ENCODE measurements around the gene C7orf57.
A peak's percentile ranks its signal among the peaks of the same experiment; 100 is the strongest.

Gene C7orf57

DNA sequence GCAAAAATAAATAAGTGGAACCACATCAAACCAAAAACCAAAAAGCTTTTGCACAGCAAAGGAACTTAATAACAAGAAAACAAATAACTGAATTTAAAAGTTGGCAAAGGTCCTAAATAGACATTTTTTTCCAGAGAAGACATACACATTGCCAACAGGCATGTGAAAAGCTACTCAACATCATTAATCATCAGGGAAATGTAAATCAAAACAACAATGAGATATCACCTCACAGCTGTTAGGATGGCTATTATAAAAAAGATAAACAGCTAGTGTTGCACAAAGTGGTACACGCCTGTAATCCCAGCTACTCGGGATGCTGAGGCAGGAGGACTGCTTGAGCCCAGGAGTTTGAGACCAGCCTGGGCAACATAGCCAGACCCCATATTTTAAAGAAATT, 4.2 kb upstream of the C7orf57 start:
- Histone ChIP-seq H3K9ac (ENCODE audit: low read depth in 1 of 2, low read length in 2 of 2) (no peak overlapping the region), H3K4me3 (ENCODE audit: low read depth in 1 of 2, low read length in 2 of 2) (no peak overlapping the region), H3K27me3 (ENCODE audit: control insufficient read depth in 1 of 2, insufficient read depth in 2 of 2, low read length in 2 of 2) (peaks cover 5 to 7% of the 10 kb centered on the region in 2 donors), H3K36me3 (ENCODE audit: control insufficient read depth in 1 of 2, insufficient read depth in 2 of 2, low read length in 2 of 2) (no peaks in the 10 kb centered on the region), H3K27ac (ENCODE audit: low read depth, low read length) (no peak overlapping the region), H3K9me3 (ENCODE audit: control insufficient read depth in 1 of 2, low read length in 2 of 2) (no peaks in the 10 kb centered on the region), H3K4me1 (ENCODE audit: control insufficient read depth in 1 of 2, insufficient read depth in 2 of 2, low read length in 2 of 2) (peaks cover 6 to 7% of the 10 kb centered on the region in 2 donors)

DNA sequence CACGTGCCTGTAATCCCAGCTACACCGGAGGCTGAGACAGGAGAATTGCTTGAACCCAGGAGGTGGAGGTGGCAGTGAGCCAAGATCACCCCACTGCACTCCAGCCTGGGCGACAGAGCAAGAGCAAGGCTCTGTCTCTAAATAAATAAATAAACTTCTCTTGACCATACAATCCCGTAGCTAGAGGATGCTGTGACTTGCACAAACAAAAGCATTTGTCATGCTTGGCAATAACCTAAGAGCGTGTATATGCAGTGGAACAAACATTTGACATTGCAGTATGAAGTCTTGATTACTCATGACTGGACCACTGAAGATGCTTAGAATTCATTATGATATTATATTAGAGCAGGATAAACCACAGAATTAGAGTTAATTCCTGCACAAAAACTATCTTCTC, 1.4 kb upstream of the C7orf57 start:
- no peak overlapping the region for H3K9ac ChIP-seq (ENCODE audit: low read depth in 1 of 2, low read length in 2 of 2)
- no peaks in the 10 kb centered on the region for H3K9me3 ChIP-seq (ENCODE audit: control insufficient read depth in 1 of 2, low read length in 2 of 2)
- H3K4me1 ChIP-seq (ENCODE audit: control insufficient read depth in 1 of 2, insufficient read depth in 2 of 2, low read length in 2 of 2), result peaks cover 8 to 10% of the 10 kb centered on the region in 2 donors
- no peaks in the 10 kb centered on the region for H3K36me3 ChIP-seq (ENCODE audit: control insufficient read depth in 1 of 2, insufficient read depth in 2 of 2, low read length in 2 of 2)
- H3K27ac ChIP-seq (ENCODE audit: low read depth, low read length), result no peak overlapping the region
- H3K4me3 ChIP-seq (ENCODE audit: low read depth in 1 of 2, low read length in 2 of 2), result no peak overlapping the region
- H3K27me3 ChIP-seq (ENCODE audit: control insufficient read depth in 1 of 2, insufficient read depth in 2 of 2, low read length in 2 of 2), result peaks cover 16% of the 10 kb centered on the region in 2 donors

DNA sequence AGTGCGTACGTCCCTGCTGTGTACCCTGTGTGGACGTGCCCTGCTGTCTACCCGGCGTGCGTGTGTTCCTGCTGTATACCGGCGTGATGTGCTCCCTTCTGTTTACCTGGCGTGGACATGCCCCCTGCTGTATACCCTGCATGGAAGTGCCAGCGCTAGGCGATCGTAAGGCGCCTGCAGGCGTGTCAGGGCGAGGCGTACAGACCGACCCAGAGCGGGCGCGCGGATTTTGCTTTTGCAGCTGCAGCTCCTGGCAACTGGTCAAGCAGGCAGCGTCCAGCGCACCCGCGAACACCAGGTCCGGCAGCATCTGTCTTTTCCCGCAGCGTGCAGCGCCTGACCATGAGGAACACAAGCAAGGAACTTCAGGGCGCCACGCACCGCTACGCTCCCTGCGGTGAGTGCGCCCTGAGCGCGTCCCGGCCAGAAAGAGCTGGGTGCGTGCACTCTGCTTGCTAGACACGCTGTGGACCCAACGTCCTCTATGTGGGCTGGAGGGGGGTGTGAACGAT, 680 bp downstream of the C7orf57 start:
- Histone ChIP-seq H3K4me3 (ENCODE audit: low read depth in 1 of 2, low read length in 2 of 2) (peak overlapping the region; percentile 81 to 84), H3K4me1 (ENCODE audit: control insufficient read depth in 1 of 2, insufficient read depth in 2 of 2, low read length in 2 of 2) (peaks cover 8 to 10% of the 10 kb centered on the region in 2 donors), H3K36me3 (ENCODE audit: control insufficient read depth in 1 of 2, insufficient read depth in 2 of 2, low read length in 2 of 2) (no peaks in the 10 kb centered on the region), H3K27ac (ENCODE audit: low read depth, low read length) (no peak overlapping the region), H3K9ac (ENCODE audit: low read depth in 1 of 2, low read length in 2 of 2) (peak overlapping the region in 1 of 2 donors; percentile 51), H3K27me3 (ENCODE audit: control insufficient read depth in 1 of 2, insufficient read depth in 2 of 2, low read length in 2 of 2) (peaks cover 16% of the 10 kb centered on the region in 2 donors), H3K9me3 (ENCODE audit: control insufficient read depth in 1 of 2, low read length in 2 of 2) (no peaks in the 10 kb centered on the region)

DNA sequence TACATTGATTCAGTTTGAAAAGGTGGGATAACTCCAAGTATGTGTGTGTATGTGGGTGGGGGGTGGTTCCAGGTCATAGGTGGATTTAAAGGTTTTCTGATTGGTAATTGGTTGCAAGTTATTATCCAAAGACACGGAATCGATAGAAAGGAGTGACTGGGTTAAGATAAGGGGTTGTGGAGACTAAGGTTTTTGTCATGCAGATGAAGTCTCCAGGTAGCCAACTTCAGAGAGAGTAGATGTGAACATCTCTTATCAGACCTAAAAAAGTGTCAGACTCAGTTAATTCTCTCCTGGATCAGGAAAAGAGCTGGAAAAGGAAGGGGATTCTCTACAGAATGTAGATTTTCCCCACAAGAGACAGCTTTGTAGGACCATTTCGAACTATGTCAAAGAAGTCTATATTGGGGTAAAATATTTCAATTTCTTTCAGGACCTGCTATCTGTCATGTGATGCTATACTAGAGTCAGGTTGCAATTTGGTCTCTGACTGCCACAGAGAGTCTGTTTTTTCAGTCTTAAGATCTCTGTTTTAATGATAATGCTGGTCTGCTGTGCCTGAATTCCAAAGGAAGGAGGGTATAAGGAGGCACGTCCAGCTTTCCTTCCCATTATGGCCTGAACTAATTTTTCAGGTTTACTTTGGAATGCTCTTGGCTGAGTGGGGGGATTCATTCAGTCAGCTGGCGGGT, 3.6 kb downstream of the C7orf57 start:
- Histone ChIP-seq H3K4me3 (ENCODE audit: low read depth in 1 of 2, low read length in 2 of 2) (no peak overlapping the region), H3K36me3 (ENCODE audit: control insufficient read depth in 1 of 2, insufficient read depth in 2 of 2, low read length in 2 of 2) (no peaks in the 10 kb centered on the region), H3K4me1 (ENCODE audit: control insufficient read depth in 1 of 2, insufficient read depth in 2 of 2, low read length in 2 of 2) (peaks cover 10 to 14% of the 10 kb centered on the region in 2 donors), H3K9me3 (ENCODE audit: control insufficient read depth in 1 of 2, low read length in 2 of 2) (no peaks in the 10 kb centered on the region), H3K27me3 (ENCODE audit: control insufficient read depth in 1 of 2, insufficient read depth in 2 of 2, low read length in 2 of 2) (peaks cover 16% of the 10 kb centered on the region in 2 donors), H3K27ac (ENCODE audit: low read depth, low read length) (no peak overlapping the region), H3K9ac (ENCODE audit: low read depth in 1 of 2, low read length in 2 of 2) (no peak overlapping the region)

DNA sequence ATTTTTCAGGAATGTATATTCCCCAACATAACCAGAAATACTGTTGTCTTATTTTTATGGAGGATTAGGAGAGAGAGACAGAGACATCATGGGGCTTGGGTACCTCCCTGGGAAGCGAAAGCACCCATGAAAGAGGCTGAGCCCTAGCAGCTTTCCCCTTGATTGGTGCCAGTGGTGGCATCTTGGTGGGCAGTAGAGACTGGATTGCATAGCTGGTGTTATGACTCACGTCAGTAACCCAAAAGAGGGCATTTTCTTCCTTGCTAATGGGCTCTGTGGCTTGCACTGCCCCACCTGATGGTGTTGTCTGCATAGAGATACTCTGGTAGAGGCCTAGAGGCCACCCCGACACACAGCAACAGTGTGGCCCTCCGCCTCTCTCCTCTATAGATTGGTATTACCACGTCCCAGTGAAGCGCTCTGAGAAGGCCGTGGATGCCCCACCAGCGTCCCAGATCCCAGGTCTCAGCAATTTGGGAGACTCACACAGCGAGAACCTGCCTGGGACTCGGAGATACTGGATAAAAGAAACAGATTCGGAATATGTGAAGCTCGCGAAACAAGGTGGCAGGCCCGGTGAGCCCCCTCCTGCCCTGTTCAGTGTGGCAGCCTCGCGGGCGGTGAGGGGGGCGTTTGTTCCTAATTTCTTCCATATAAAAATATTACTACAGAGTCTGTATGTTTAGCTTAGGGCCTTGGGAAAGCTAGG, 5.8 kb downstream of the C7orf57 start:
- H3K9ac ChIP-seq (ENCODE audit: low read depth in 1 of 2, low read length in 2 of 2), result no peak overlapping the region
- H3K9me3 ChIP-seq (ENCODE audit: control insufficient read depth in 1 of 2, low read length in 2 of 2), result no peaks in the 10 kb centered on the region

DNA sequence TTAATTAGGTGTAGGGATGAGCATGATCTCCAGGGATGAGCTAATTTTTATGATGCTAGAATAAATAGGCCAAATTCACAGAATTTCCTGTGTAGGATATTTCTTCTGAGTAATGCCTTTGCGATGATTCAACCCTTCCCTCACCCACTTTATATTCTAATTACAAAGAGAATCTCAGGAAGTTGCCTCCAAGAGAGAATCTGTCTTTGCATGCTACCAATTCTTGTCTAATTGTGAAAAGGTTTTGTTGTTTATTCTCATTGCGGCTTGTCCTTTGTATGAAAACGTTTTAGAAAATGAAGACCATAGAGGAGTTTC, 6.3 kb downstream of the C7orf57 start:
- H3K4me1 ChIP-seq (ENCODE audit: control insufficient read depth in 1 of 2, insufficient read depth in 2 of 2, low read length in 2 of 2), result peaks cover 0 to 6% of the 10 kb centered on the region in 2 donors
- H3K27me3 ChIP-seq (ENCODE audit: control insufficient read depth in 1 of 2, insufficient read depth in 2 of 2, low read length in 2 of 2), result peaks cover 5 to 7% of the 10 kb centered on the region in 2 donors

More for the DNA sequence above, 5.8 kb downstream of the C7orf57 start:
- Histone ChIP-seq H3K4me3 (ENCODE audit: low read depth in 1 of 2, low read length in 2 of 2) (no peak overlapping the region), H3K27me3 (ENCODE audit: control insufficient read depth in 1 of 2, insufficient read depth in 2 of 2, low read length in 2 of 2) (peaks cover 9 to 11% of the 10 kb centered on the region in 2 donors), H3K4me1 (ENCODE audit: control insufficient read depth in 1 of 2, insufficient read depth in 2 of 2, low read length in 2 of 2) (peaks cover 3 to 8% of the 10 kb centered on the region in 2 donors), H3K36me3 (ENCODE audit: control insufficient read depth in 1 of 2, insufficient read depth in 2 of 2, low read length in 2 of 2) (no peaks in the 10 kb centered on the region), H3K27ac (ENCODE audit: low read depth, low read length) (no peak overlapping the region)

DNA sequence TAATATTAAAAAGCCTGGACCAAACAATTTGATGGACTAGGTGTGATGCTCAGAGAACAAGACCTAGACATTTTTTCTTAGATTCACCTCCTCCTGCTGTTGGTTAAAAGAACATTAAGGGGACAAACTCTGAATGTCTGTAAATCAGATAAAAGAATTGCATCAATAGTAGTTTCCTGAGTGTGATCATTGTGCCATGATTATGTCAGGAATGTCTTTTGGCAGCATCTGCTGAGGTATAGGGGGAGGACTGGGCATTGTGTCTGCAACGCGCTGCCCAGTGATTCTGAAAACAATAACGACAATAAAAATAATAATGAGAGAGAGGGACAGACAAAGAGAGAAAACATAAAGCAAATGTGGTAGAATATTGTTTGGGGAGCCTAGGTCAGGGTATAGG, 6.9 kb downstream of the C7orf57 start:
- Histone ChIP-seq H3K36me3 (ENCODE audit: control insufficient read depth in 1 of 2, insufficient read depth in 2 of 2, low read length in 2 of 2) (no peaks in the 10 kb centered on the region), H3K4me1 (ENCODE audit: control insufficient read depth in 1 of 2, insufficient read depth in 2 of 2, low read length in 2 of 2) (peaks cover 0 to 6% of the 10 kb centered on the region in 2 donors), H3K9ac (ENCODE audit: low read depth in 1 of 2, low read length in 2 of 2) (no peak overlapping the region), H3K4me3 (ENCODE audit: low read depth in 1 of 2, low read length in 2 of 2) (no peak overlapping the region), H3K27ac (ENCODE audit: low read depth, low read length) (no peak overlapping the region), H3K9me3 (ENCODE audit: control insufficient read depth in 1 of 2, low read length in 2 of 2) (no peaks in the 10 kb centered on the region), H3K27me3 (ENCODE audit: control insufficient read depth in 1 of 2, insufficient read depth in 2 of 2, low read length in 2 of 2) (peaks cover 0 to under 1% of the 10 kb centered on the region in 2 donors)

More for the DNA sequence above, 6.3 kb downstream of the C7orf57 start:
- Histone ChIP-seq H3K27ac (ENCODE audit: low read depth, low read length) (no peak overlapping the region), H3K9me3 (ENCODE audit: control insufficient read depth in 1 of 2, low read length in 2 of 2) (no peaks in the 10 kb centered on the region), H3K36me3 (ENCODE audit: control insufficient read depth in 1 of 2, insufficient read depth in 2 of 2, low read length in 2 of 2) (no peaks in the 10 kb centered on the region), H3K4me3 (ENCODE audit: low read depth in 1 of 2, low read length in 2 of 2) (no peak overlapping the region), H3K9ac (ENCODE audit: low read depth in 1 of 2, low read length in 2 of 2) (no peak overlapping the region)

DNA sequence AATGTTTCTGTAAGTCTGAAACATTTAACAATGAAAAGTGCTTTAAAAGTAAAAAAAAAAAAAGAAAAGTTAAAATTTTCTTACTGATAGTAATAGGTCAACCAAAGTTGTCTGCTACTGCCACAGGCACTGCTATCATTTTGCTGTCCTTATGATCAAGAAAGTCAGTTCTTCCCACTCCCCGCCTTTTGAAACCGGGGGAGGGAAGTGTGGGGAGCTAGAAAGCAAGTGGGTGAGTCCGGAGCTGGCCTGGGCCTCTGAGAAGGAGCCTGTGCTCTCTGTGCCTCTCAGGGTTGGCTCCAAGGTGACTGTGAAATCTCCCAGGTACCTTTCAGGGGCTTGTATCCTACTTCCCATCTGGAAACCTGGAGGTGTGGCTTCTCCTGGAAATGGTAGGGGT, 7.3 kb downstream of the C7orf57 start:
- H3K36me3 ChIP-seq (ENCODE audit: control insufficient read depth in 1 of 2, insufficient read depth in 2 of 2, low read length in 2 of 2), result no peaks in the 10 kb centered on the region

DNA sequence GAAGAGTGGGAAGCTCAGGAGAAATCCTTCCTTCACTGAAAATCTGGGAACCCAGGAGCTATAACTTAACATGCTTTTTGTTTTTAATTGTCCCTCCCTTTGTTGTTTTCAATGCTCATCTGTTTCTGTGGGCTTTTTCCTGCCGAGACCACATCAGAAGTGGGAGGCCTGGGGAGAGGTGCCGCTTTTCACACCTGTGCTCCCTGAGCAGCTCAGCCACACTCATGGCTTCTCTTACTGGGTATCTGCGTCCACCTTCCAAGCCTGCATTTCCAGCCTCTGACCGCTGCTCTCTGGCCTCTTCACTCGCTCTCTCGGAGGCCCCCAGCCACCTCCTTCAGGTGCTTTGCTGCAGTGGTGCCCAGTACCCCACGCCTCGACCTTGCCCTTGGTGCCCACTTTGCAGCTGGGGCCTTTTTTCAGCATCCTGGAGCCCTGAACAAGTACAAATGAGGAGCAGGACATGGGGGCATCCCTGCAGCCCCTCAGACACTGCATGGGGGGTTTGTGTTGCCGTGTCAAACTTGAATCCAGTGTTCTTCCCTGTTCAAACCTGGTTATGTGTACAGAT, 9.9 kb downstream of the C7orf57 start:
- Histone ChIP-seq H3K27ac (ENCODE audit: low read depth, low read length) (no peak overlapping the region), H3K27me3 (ENCODE audit: control insufficient read depth in 1 of 2, insufficient read depth in 2 of 2, low read length in 2 of 2) (no peaks in the 10 kb centered on the region), H3K9ac (ENCODE audit: low read depth in 1 of 2, low read length in 2 of 2) (no peak overlapping the region), H3K4me1 (ENCODE audit: control insufficient read depth in 1 of 2, insufficient read depth in 2 of 2, low read length in 2 of 2) (peaks cover 0 to 6% of the 10 kb centered on the region in 2 donors), H3K9me3 (ENCODE audit: control insufficient read depth in 1 of 2, low read length in 2 of 2) (no peaks in the 10 kb centered on the region), H3K36me3 (ENCODE audit: control insufficient read depth in 1 of 2, insufficient read depth in 2 of 2, low read length in 2 of 2) (no peaks in the 10 kb centered on the region), H3K4me3 (ENCODE audit: low read depth in 1 of 2, low read length in 2 of 2) (no peak overlapping the region)

More for the DNA sequence above, 7.3 kb downstream of the C7orf57 start:
- Histone ChIP-seq H3K9ac (ENCODE audit: low read depth in 1 of 2, low read length in 2 of 2) (no peak overlapping the region), H3K9me3 (ENCODE audit: control insufficient read depth in 1 of 2, low read length in 2 of 2) (no peaks in the 10 kb centered on the region), H3K27ac (ENCODE audit: low read depth, low read length) (no peak overlapping the region), H3K4me1 (ENCODE audit: control insufficient read depth in 1 of 2, insufficient read depth in 2 of 2, low read length in 2 of 2) (peaks cover 0 to 6% of the 10 kb centered on the region in 2 donors), H3K27me3 (ENCODE audit: control insufficient read depth in 1 of 2, insufficient read depth in 2 of 2, low read length in 2 of 2) (no peaks in the 10 kb centered on the region), H3K4me3 (ENCODE audit: low read depth in 1 of 2, low read length in 2 of 2) (no peak overlapping the region)

DNA sequence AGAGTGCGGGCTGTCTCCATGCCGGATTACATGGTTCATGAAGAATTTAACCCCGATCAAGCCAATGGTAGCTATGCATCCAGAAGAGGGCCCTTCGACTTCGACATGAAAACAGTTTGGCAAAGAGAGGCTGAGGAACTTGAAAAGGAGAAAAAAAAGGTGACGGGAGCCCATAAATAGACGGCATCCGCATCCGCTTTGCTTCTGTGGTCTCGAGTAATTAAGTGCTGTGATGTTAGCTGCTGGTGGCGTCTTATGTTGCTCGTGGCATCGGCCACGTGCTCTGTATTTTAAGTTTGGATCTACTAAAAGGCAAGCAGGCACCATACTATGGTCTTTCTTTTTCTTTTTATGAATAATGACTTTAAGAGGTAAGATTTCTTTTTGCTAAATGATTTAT, 11.1 kb downstream of the C7orf57 start:
- Histone ChIP-seq H3K4me3 (ENCODE audit: low read depth in 1 of 2, low read length in 2 of 2) (no peak overlapping the region), H3K36me3 (ENCODE audit: control insufficient read depth in 1 of 2, insufficient read depth in 2 of 2, low read length in 2 of 2) (no peaks in the 10 kb centered on the region), H3K9ac (ENCODE audit: low read depth in 1 of 2, low read length in 2 of 2) (no peak overlapping the region), H3K9me3 (ENCODE audit: control insufficient read depth in 1 of 2, low read length in 2 of 2) (no peaks in the 10 kb centered on the region), H3K4me1 (ENCODE audit: control insufficient read depth in 1 of 2, insufficient read depth in 2 of 2, low read length in 2 of 2) (peaks cover 0 to 6% of the 10 kb centered on the region in 2 donors), H3K27ac (ENCODE audit: low read depth, low read length) (no peak overlapping the region), H3K27me3 (ENCODE audit: control insufficient read depth in 1 of 2, insufficient read depth in 2 of 2, low read length in 2 of 2) (no peaks in the 10 kb centered on the region)

Data from duodenal mucosa (tissue), 2 donors.